ENCODE data around the gene PITX1.

- TF ChIP-seq, protein P1, sequence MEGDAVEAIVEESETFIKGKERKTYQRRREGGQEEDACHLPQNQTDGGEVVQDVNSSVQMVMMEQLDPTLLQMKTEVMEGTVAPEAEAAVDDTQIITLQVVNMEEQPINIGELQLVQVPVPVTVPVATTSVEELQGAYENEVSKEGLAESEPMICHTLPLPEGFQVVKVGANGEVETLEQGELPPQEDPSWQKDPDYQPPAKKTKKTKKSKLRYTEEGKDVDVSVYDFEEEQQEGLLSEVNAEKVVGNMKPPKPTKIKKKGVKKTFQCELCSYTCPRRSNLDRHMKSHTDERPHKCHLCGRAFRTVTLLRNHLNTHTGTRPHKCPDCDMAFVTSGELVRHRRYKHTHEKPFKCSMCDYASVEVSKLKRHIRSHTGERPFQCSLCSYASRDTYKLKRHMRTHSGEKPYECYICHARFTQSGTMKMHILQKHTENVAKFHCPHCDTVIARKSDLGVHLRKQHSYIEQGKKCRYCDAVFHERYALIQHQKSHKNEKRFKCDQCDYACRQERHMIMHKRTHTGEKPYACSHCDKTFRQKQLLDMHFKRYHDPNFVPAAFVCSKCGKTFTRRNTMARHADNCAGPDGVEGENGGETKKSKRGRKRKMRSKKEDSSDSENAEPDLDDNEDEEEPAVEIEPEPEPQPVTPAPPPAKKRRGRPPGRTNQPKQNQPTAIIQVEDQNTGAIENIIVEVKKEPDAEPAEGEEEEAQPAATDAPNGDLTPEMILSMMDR (IDR thresholded peaks at IDR 0.05; ENCODE audit: low read depth, low read length), result no peak
- no peak for TF ChIP-seq EZH2phosphoT487 (IDR thresholded peaks at IDR 0.05; ENCODE audit: low read depth)
Measured at GRCh38 chr5:134997015-134997414, 37.0 kb downstream of the PITX1 start.
